GM19372 (cell line): ENCODE measurements around the gene SCCPDH.
"Not testable (repeated sequence)": the region's sequence is repeated elsewhere in the genome, so short reads cannot be mapped to it uniquely, and the experiment has no call there.

ENCODE experiments used
- ATAC-seq: cut with Tn5 transposase; IDR thresholded peaks from one replicate; pipeline ENCODE4 v1.9.1; 2021; ENCODE audit warnings: mild to moderate bottlenecking, low read depth, moderate library complexity; ENCODE audit not compliant: unreplicated experiment

Gene SCCPDH

DNA sequence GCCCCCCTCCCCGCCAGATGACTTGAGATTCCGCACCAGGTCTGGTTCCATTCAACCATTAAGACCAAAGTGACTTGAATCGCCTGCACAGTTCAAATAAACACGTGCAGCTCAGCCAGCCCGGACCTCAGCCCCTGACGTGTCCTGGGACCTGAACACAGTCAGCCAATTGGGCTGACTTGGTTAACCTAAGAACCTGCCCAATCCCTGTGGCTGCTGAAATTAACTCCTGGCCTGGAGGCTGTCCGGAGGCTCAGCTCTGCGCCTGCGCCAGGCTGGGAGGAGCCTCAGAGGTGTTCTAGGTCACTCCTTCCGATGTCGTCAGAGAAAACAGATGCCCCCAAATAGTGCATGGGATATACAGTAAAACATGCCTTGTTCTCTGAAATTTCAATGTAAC lies 73.4 kb downstream of the SCCPDH start:
- no peak for ATAC-seq

DNA sequence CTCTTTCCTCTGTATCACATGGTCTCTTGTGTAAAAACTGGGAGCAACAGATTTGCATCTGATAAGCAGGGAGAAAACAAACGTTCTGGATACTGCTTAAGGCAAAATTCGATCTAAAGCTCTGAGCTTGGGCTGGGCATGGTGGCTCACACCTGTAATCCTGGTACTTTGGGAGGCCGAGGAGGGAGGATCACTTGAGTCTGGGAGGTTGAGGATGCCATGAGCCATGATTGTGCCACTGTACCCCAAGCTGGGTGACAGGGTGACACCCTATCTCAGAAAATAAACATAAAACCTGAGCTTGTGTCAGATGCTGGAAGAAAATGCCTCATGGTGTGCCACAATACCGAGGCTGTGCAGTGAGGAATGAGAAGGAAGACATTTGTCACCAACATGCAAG lies 73.9 kb downstream of the SCCPDH start:
- no peak for ATAC-seq

DNA sequence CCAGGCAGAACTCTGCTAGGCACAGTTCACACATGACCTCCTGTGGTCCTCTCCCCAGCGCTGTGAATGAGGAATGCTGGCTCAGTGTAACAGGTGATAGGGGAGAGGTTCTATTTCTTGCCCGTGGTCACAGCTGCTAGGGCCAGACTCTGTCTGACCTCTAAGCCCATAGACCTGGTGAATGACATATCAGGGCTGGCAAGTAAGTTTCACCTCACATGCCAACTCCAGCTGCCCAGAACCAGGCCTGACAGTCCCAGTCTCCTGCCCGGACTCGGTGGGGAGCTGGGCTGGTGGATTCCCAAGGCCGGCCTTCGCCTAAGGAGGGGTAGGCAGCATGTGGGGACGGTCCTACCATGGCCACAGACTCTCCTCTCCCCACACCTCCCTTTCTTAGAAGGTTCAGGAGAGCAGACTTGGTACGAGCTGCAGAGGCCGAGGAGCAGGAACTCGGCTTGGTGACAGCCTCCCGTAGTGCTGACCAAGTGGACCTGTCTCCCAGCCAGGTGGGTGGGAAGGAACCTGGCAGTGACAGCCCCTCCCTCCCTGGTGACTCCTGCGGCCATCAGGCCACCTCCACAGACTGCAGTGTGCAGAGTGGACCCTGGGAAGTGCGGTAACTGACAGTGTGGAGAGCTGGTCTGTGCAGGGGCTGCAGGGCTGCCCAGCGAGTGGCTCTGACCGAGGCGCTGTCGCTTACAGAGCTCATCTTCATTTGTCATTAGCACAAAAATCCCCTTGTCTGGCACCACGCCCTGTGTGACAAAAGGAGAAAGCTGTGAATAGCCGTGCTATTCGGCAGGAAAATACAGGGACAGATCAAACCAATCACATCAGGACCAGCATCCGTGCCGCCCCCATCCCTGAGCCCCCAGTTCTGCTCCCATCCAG lies 74.6 kb downstream of the SCCPDH start:
- no peak for ATAC-seq

DNA sequence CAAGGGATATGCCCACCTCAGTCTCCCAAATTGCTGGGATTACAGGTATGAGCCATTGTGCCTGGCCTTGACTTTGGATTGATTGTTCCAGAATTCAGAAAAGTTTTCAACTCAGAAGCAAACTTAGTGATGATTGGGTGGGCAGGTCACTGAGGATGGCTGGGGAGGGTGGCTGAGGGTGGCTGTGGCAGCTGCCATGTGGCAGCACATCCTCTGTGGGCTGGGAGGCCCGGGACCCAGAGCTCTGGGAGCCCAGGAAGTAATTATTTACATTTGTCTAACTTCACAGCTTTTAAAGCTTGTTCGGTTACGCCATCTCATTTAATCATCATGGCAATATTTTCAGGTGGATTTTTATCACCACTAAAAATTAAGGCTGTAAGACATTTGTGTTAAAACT lies 76.1 kb downstream of the SCCPDH start:
- no peak for ATAC-seq

DNA sequence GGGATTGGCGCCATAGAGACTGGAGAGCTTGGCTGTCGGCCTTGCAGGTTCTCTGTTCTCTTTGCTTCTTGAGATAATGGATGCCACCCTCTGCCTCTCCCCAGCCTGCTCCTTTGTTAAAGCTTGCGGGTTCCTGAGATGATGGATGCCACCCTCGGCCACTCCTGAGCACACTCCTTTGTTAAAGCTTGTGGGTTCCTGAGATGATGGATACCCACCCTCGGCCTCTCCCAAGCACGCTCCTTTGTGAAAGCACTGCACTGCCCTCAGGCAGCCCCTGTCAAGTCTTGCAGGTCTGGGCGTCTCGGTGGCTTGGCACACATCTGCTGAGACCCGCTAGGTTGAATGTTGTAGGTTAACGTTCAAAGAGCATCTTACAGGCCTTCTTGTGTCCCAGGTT lies 76.5 kb downstream of the SCCPDH start:
- no peak for ATAC-seq

DNA sequence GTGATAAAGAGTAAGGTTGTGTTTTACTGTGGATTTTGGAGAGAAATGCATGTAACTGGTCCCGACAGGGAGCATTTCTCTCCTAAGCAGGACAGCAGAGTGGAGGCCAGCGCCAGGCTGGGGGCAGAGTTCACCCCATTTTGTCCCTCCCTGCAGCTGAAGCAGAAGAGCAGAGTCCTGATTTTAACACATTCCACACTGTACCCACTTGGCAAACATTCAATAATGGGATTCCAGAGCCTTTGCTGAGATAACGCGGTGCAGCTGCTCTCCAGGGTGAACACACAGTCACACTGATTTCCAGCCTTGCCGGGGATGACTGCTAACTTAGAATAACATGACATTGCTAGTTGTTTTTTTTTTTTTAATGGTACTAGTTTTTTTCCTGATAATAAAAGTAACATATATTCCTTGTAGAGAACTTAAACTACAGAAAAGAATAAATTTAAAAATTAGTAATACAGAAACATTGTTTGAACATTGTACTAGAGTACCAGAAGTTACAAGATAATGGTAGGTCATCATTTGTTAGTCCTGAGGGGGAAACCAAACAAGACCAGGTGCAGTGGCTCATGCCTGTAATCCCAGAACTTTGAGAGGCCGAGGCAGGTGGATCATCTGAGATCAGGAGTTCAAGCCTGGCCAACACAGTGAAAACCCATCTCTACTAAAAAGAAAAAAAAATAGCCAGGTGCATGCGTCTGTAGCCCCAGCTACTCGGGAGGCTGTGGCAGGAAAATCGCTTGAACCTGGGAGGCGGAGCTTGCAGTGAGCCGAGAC lies 77.2 kb downstream of the SCCPDH start:
- ATAC-seq: no peak

DNA sequence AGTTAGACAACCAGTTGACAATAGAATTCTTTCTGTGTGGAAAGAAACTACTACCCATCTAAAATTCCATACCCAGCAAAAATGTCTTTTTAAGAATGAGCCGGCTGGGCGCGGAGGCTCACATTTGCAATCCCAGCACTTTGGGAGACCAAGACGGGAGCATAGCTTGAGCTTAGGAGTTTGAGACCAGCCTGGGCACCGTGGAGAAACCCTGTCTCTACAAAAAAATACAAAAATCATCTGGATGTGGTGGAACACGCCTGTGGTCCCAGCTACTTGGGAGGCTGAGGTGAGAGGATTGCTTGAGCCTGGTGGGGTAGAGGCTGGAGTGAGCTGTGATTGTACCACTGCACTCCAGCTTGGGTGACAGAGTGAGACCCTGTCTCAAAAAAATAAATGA lies 79.2 kb downstream of the SCCPDH start:
- no peak for ATAC-seq

DNA sequence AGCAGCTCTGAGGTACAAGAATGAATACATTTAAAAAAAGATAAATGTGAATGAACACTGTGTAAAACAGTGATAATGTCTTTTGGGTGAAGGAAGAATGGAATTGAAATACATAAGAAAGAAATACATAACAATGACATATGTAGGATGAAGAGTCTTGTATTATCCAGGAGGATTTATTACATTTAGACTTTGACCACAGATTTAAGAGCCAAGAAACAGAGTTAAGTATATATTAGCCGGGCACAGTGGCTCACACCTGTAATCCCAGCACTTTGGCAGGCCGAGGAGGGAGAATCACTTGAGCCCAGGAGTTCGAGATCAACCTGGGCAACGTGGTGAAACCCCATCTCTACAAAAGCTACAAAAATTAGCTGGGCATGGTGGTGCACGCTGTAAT lies 79.7 kb downstream of the SCCPDH start:
- no peak for ATAC-seq

DNA sequence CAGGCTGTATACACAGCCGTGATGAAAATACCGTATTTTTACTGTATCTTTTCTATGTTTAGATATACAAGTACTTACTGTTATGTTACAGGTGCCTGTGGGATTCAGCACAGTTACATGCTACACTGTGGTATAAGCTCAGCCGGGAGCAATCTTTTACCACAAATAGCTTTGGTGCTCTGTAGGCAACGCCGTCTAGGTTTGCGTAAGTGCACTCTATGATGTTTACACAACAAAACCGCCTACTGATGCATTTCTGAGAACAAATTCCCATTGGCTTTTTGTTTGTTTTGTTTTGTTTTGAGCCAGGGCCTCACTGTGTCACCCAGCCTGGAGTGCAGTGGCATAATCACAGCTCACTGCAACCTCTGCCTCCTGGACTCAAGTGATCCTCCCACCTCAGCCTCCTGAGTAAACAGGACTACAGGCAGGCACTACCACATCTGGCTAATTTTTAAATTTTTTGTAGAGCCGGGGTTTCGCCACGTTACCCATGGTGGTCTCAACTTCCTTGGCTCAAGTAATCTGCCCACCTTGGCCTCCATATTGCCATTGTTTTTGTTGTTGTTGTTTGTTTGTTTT lies 81.0 kb downstream of the SCCPDH start:
- ATAC-seq: no peak

DNA sequence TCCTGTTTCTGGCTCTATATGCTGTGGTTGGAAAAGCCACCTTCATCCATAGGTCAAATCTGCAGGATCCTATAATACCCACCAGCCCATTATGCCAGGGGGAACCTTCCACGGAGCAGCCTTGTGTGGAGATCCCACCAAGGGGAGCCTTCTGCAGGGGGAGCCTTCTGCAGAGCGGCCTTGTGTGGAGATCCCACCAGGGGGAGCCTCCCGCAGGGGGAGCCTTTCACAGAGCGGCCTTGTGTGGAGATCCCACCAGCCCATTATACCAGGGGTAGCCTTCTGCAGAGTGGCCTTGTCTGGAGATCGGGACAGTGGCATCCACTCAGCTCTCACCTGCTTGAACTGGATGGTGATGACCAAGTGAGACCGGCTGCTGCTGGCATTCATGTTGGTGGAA lies 85.3 kb downstream of the SCCPDH start:
- no peak for ATAC-seq

DNA sequence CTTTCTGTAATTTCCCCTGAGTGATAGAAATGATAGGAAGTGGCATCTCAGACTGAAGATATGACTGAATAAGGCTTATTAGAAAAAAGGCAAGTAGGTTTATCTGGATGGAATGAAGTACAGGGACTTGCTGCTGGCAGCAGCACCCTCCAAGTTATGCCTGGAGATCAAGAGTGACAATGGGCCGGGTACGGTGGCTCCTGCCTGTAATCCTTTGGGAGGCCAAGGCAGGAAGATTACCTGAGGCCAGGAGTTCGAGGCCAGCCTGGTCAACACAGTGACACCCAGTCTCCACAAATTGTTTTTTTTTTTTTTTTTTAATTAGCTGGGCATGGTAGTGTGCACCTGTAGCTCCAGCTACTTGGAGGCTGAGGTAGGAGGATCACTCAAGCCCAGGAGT lies 87.8 kb downstream of the SCCPDH start:
- no peak for ATAC-seq

DNA sequence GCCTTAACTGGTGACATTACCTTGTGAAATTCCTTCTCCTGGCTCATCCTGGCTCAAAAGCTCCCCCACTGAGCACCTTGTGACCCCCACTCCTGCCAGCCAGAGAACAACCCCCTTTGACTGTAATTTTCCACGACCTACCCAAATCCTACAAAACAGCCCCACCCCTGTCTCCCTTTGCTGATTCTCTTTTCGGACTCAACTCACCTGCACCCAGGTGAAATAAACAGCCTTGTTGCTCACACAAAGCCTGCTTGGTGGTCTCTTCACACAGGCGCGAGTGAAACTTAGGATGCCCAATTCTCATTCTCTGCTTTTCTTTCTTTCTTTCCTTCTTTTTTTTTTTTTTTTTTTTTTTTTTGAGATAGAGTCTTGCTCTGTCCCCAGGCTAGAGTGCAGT lies 89.1 kb downstream of the SCCPDH start:
- ATAC-seq: not testable (repeated sequence)

DNA sequence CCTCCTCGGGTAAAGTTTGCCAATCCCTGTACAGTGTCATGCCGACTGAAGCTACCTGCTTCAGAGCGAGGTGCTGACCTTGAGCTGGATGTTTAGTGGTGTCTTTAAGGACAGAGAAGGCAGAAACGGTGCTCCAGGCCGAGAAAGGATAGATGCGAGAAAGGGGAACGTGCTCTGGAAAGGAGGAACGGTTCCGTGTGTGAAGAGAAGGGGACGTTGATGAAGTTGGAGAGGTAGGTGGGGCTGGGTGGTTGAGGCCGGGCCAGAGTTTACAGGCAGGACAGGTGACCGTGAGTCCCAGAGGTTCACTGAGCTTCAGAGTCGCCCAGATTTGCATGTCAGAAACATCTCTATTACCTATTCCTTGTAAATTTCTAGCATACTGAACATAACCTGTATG lies 90.7 kb downstream of the SCCPDH start:
- no peak for ATAC-seq

DNA sequence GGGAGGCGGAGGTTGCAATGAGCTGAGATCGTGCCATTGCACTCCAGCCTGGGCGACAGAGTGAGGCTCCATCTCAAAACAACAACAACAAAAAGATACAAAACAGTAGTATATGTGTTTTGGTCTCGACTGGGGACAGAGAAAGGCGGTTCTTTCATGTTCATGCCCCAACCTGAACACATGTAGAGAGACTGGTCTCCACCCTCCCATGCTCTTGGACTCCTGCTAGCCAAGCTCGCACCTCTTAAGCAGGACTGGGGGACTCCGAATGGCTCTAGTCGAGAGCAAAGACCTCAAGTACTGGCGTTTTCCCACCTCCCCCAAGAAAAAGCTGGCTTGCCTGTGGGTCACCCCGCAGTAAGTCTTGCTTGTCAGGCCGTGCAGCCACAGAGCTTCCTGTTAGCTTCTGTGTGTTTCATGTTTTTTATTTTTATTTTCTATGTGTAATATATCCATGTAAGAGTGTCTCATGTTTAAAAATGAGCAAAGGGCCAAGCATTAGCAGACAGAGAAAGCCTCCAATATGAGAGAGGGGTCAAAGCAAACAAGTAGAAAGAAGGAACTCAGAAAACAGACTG lies 91.6 kb downstream of the SCCPDH start:
- ATAC-seq: peak; percentile 52
